ENCODE results near the gene BLACAT1. TPM values are rescaled to one million over a fixed set of nuclear protein-coding genes. Genes with fewer than 3 reads are reported as not detected.

Gene BLACAT1
- total and polyA plus RNA-seq, 9 of the 15 experiments (the other 6 are each of a cell fraction or from before 2014, with no cell fraction given), result 0.10 to 5.9 (median 0.73) TPM

GRCh38 chr1:205493241-205494085, 37.6 kb upstream of the BLACAT1 start (continued):
- no peak for TF ChIP-seq DIDO1 (tag; IDR thresholded peaks at IDR 0.05; ENCODE audit: low read depth)
- TF ChIP-seq ZNF277 (CRISPR knock-in tag; IDR thresholded peaks at IDR 0.05; ENCODE audit: borderline replicate concordance), result no peak
- TF ChIP-seq ARID2 (IDR thresholded peaks at IDR 0.05), result no peak
- no peak for TF ChIP-seq SUPT5H (IDR thresholded peaks at IDR 0.05)
- no peak for TF ChIP-seq CEBPZ (IDR thresholded peaks at IDR 0.05; ENCODE audit: borderline replicate concordance, low read depth, low read length)
- 0 out of 2 replicates have a peak, but pooled peaks have one; percentile 33 for TF ChIP-seq NFIX (CRISPR knock-in tag; IDR thresholded peaks at IDR 0.05; ENCODE audit: low read depth)
- TF ChIP-seq, protein P1, sequence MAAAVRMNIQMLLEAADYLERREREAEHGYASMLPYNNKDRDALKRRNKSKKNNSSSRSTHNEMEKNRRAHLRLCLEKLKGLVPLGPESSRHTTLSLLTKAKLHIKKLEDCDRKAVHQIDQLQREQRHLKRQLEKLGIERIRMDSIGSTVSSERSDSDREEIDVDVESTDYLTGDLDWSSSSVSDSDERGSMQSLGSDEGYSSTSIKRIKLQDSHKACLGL (CRISPR knock-in tag; IDR thresholded peaks at IDR 0.05; ENCODE audit: borderline replicate concordance, poor library complexity, severe bottlenecking), result no peak
- TF ChIP-seq CBX3 (IDR thresholded peaks at IDR 0.05; ENCODE audit: borderline replicate concordance in 1 of 2, low read length in 2 of 2), result no peak
- TF ChIP-seq, protein P2, sequence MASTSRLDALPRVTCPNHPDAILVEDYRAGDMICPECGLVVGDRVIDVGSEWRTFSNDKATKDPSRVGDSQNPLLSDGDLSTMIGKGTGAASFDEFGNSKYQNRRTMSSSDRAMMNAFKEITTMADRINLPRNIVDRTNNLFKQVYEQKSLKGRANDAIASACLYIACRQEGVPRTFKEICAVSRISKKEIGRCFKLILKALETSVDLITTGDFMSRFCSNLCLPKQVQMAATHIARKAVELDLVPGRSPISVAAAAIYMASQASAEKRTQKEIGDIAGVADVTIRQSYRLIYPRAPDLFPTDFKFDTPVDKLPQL (IDR thresholded peaks at IDR 0.05; ENCODE audit: extremely low read depth, insufficient read length), result no peak
- no peak for TF ChIP-seq E2F3 (CRISPR knock-in tag; IDR thresholded peaks at IDR 0.05)
- TF ChIP-seq RFX7 (CRISPR knock-in tag; IDR thresholded peaks at IDR 0.05), result no peak
- no peak for TF ChIP-seq ESRRB (CRISPR knock-in tag; IDR thresholded peaks at IDR 0.05; ENCODE audit: borderline replicate concordance)
- peak; percentile 92 for TF ChIP-seq NFIC (IDR thresholded peaks at IDR 0.05)
- no peak for TF ChIP-seq ETV5 (CRISPR knock-in tag; IDR thresholded peaks at IDR 0.05; ENCODE audit: low read depth)
- no peak for TF ChIP-seq FOXJ3 (CRISPR knock-in tag; IDR thresholded peaks at IDR 0.05)
- no peak for TF ChIP-seq ZNF511 (CRISPR knock-in tag; IDR thresholded peaks at IDR 0.05)
- TF ChIP-seq KDM1A (IDR thresholded peaks at IDR 0.05), result 0 out of 4 replicates have a peak, but pooled peaks of 1 of the 2 experiments have one; percentile 35
